Measurements from ENCODE around the gene CPE. TPM values are rescaled to one million over a fixed set of nuclear protein-coding genes. Genes with fewer than 3 reads are reported as not detected.

Gene CPE
- total RNA-seq, 1 donor from 2014 or later = 103 TPM

- intact Hi-C loops (cut with DNase I) = no loop called here
- no peak for DNase-seq (ENCODE audit: extremely low spot score in 2 of 2)
- no peaks in the 10 kb centered on the region for H3K27me3 ChIP-seq
- H3K27ac ChIP-seq = no peak overlapping the region
- H3K4me1 ChIP-seq = no peaks in the 10 kb centered on the region
- no peak overlapping the region for H3K4me3 ChIP-seq
- TF ChIP-seq, protein P1, sequence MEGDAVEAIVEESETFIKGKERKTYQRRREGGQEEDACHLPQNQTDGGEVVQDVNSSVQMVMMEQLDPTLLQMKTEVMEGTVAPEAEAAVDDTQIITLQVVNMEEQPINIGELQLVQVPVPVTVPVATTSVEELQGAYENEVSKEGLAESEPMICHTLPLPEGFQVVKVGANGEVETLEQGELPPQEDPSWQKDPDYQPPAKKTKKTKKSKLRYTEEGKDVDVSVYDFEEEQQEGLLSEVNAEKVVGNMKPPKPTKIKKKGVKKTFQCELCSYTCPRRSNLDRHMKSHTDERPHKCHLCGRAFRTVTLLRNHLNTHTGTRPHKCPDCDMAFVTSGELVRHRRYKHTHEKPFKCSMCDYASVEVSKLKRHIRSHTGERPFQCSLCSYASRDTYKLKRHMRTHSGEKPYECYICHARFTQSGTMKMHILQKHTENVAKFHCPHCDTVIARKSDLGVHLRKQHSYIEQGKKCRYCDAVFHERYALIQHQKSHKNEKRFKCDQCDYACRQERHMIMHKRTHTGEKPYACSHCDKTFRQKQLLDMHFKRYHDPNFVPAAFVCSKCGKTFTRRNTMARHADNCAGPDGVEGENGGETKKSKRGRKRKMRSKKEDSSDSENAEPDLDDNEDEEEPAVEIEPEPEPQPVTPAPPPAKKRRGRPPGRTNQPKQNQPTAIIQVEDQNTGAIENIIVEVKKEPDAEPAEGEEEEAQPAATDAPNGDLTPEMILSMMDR (IDR thresholded peaks at IDR 0.05) = no peak
- TF ChIP-seq POLR2A (IDR thresholded peaks at IDR 0.05) (no peak), POLR2AphosphoS5 (IDR thresholded peaks at IDR 0.05; ENCODE audit: insufficient read depth in 1 of 2, low read depth in 1 of 2) (no peak)
- no peaks in the 10 kb centered on the region for H3K9me3 ChIP-seq
- H3K36me3 ChIP-seq = no peaks in the 10 kb centered on the region
These were observed 14.2 kb upstream of the CPE start for GRCh38 chr4:165364452-165365080.

GRCh38 chr4:165367040-165367439 lies 11.8 kb upstream of the CPE start:
- H3K27me3 ChIP-seq = no peaks in the 10 kb centered on the region
- H3K4me3 ChIP-seq = no peak overlapping the region
- no peaks in the 10 kb centered on the region for H3K9me3 ChIP-seq
- TF ChIP-seq POLR2AphosphoS5 (IDR thresholded peaks at IDR 0.05; ENCODE audit: insufficient read depth in 1 of 2, low read depth in 1 of 2) = no peak
- TF ChIP-seq, protein P1 (IDR thresholded peaks at IDR 0.05) = no peak
- no peak for DNase-seq (ENCODE audit: extremely low spot score in 2 of 2)
- H3K27ac ChIP-seq = no peak overlapping the region
- no peaks in the 10 kb centered on the region for H3K4me1 ChIP-seq
- intact Hi-C loops (cut with DNase I) = no loop called here
- H3K36me3 ChIP-seq = no peaks in the 10 kb centered on the region

- H3K4me1 ChIP-seq = no peaks in the 10 kb centered on the region
- intact Hi-C loops (cut with DNase I) = no loop called here
- no peak for DNase-seq (ENCODE audit: extremely low spot score in 2 of 2)
These were observed 10.7 kb upstream of the CPE start for GRCh38 chr4:165368114-165368513.

DNA sequence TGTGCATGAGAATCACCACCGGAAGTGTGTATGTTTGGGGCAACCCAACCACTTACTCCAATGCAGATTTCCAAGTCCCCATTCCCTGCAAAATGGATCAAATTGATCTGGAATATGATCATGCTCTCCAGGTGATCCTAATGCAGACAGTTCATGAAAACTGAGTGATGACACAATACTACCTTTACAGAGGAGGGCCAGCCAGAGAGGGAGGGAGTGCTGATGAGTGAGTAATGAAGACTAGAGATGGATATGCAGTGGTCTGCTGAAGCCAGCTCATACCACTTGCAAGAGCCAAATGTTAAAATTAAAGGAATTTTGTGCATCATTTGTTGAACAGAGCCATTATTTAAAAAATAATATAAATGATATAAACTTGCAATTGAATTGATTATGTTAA lies 10.2 kb upstream of the CPE start:
- Histone ChIP-seq H3K27me3 (no peaks in the 10 kb centered on the region), H3K36me3 (no peaks in the 10 kb centered on the region), H3K9me3 (no peaks in the 10 kb centered on the region), H3K4me1 (no peaks in the 10 kb centered on the region), H3K4me3 (no peak overlapping the region), H3K27ac (no peak overlapping the region)
- TF ChIP-seq, protein P1 (IDR thresholded peaks at IDR 0.05) = no peak
- TF ChIP-seq POLR2A (IDR thresholded peaks at IDR 0.05) (no peak), POLR2AphosphoS5 (IDR thresholded peaks at IDR 0.05; ENCODE audit: insufficient read depth in 1 of 2, low read depth in 1 of 2) (no peak)
- DNase-seq (ENCODE audit: extremely low spot score in 2 of 2) = no peak
- intact Hi-C loops (cut with DNase I) = no loop called here

More at GRCh38 chr4:165368114-165368513, 10.7 kb upstream of the CPE start:
- TF ChIP-seq POLR2AphosphoS5 (IDR thresholded peaks at IDR 0.05; ENCODE audit: insufficient read depth in 1 of 2, low read depth in 1 of 2) (no peak), POLR2A (IDR thresholded peaks at IDR 0.05) (no peak)
- TF ChIP-seq, protein P1 (IDR thresholded peaks at IDR 0.05) = no peak
- no peaks in the 10 kb centered on the region for H3K9me3 ChIP-seq
- H3K27me3 ChIP-seq = no peaks in the 10 kb centered on the region
- H3K4me3 ChIP-seq = no peak overlapping the region
- H3K27ac ChIP-seq = no peak overlapping the region
- no peaks in the 10 kb centered on the region for H3K36me3 ChIP-seq

DNA sequence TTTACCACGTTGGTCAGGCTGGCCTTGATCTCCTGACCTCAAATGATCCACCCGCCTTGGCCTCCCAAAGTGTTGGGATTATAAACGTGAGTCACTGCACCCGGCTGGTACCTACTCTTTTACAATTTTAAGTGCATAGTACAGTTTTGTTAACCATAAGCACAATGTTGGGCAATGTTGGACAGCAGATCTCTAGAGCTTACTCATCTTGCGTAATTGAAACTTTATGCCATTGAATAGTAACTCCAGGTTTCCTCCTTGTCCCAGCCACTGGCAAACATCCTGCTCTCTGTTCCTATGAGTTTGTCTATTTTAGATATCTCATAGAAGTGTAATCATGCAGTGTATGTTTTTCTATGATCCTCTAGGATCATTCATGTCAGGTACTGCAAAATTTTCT lies 9.3 kb upstream of the CPE start:
- Histone ChIP-seq H3K36me3 (no peaks in the 10 kb centered on the region), H3K27me3 (no peaks in the 10 kb centered on the region), H3K4me3 (no peak overlapping the region), H3K4me1 (no peaks in the 10 kb centered on the region), H3K27ac (no peak overlapping the region), H3K9me3 (no peaks in the 10 kb centered on the region)
- TF ChIP-seq POLR2A (IDR thresholded peaks at IDR 0.05) (no peak), POLR2AphosphoS5 (IDR thresholded peaks at IDR 0.05; ENCODE audit: insufficient read depth in 1 of 2, low read depth in 1 of 2) (no peak)
- TF ChIP-seq, protein P1 (IDR thresholded peaks at IDR 0.05) = no peak
- intact Hi-C loops (cut with DNase I) = no loop called here
- DNase-seq (ENCODE audit: extremely low spot score in 2 of 2) = no peak

Measured in vagina (tissue), 2 donors.